C4-2B (cell line): ENCODE data around the gene SOX5.

Experiments used
- H3K27ac ChIP-seq: fragments of 450-650 bp; 2 replicates; pipeline ENCODE4 v1.5.1; 2017
- ZFX ChIP-seq: fragments of 450-650 bp; IDR thresholded peaks from 2 replicates; pipeline ENCODE4 v1.6.1; 2017
- TF ChIP-seq, protein P1 (sequence below): fragments of 450-650 bp; conservative IDR thresholded peaks from 2 replicates; pipeline ENCODE4 v1.5.1; 2017; ENCODE audit warnings: mild to moderate bottlenecking

SOX5 gene

GRCh38 chr12:23817345-23817744 is 132.1 kb downstream of the SOX5 start:
- TF ChIP-seq, protein P1, sequence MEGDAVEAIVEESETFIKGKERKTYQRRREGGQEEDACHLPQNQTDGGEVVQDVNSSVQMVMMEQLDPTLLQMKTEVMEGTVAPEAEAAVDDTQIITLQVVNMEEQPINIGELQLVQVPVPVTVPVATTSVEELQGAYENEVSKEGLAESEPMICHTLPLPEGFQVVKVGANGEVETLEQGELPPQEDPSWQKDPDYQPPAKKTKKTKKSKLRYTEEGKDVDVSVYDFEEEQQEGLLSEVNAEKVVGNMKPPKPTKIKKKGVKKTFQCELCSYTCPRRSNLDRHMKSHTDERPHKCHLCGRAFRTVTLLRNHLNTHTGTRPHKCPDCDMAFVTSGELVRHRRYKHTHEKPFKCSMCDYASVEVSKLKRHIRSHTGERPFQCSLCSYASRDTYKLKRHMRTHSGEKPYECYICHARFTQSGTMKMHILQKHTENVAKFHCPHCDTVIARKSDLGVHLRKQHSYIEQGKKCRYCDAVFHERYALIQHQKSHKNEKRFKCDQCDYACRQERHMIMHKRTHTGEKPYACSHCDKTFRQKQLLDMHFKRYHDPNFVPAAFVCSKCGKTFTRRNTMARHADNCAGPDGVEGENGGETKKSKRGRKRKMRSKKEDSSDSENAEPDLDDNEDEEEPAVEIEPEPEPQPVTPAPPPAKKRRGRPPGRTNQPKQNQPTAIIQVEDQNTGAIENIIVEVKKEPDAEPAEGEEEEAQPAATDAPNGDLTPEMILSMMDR, result no peak
- no peak for TF ChIP-seq ZFX
- no peak overlapping the region for H3K27ac ChIP-seq

- H3K27ac ChIP-seq, result no peak overlapping the region
- TF ChIP-seq ZFX, result no peak
- TF ChIP-seq, protein P1, result no peak
Measured at GRCh38 chr12:23816394-23816851, 133.0 kb downstream of the SOX5 start.

DNA sequence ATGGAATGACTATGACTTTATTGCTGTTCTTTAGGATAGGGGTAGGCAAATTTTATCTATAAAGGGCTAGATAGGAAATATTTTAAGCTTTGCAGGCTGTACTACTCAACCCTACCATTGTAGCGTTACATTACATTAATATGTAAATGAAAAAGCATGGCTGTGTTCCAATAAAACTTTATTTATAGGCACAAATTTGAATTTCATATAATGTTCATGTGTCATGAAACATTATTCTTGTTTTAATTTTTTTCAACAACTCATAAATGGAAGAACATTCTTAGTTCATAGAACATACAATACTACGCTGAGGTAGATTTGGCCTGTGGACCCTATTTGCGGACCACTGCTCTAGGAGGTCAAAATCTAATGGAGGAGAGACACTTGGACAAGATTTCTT is 133.7 kb downstream of the SOX5 start:
- TF ChIP-seq, protein P1, result no peak
- no peak for TF ChIP-seq ZFX

DNA sequence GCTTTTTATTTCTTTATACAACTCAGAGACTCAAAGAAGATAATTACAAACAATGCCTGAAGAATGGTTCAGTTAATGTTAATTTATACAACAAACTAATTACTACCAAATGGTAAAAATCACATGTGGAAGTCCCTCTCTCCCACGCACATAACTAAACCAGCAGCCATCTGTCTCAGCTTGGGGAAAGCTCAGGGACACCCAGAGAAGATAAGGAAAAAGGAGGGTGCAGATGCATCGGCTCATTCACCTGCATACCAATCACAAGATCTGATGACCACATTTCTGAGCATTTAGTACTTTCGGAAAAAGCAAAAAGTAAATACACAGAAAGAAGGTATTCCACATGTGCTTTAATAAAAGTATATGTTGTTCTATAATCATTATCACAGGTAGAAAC is 136.3 kb downstream of the SOX5 start:
- H3K27ac ChIP-seq, result no peak overlapping the region

More for the DNA sequence above, 133.7 kb downstream of the SOX5 start:
- H3K27ac ChIP-seq, result no peak overlapping the region

DNA sequence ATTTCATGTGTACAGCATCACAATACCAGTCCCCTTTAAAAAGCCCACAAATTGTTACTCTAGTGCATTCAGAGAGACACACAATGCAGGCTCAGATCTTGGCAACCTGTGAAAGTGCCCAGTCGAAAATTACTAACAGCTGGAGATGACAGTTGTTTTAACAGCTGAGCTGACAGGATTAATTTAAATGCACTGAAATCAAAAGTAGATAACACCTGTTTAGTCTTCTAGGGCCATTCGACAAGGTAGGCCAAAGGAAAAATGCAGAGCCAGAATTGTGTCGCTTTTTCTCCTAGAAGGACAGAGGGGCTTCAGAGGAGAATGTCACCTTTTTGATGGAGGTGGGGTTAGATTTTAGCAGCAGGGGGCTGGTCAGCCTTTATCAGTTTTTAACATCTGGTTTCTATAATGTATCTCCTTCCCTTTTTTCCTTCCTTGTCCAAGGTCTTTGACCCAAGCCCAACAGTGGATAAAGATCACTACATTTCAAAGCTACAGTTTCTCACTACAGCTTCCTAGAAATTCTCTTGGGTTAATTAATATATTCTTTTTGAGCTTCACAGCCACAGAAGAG is 139.1 kb downstream of the SOX5 start:
- TF ChIP-seq ZFX, result no peak
- TF ChIP-seq, protein P1, result no peak
- H3K27ac ChIP-seq, result no peak overlapping the region

More for the DNA sequence above, 136.3 kb downstream of the SOX5 start:
- no peak for TF ChIP-seq ZFX
- TF ChIP-seq, protein P1, result no peak

GRCh38 chr12:23803540-23803939 is 145.9 kb downstream of the SOX5 start:
- H3K27ac ChIP-seq, result no peak overlapping the region
- TF ChIP-seq ZFX, result no peak
- TF ChIP-seq, protein P1, result no peak

DNA sequence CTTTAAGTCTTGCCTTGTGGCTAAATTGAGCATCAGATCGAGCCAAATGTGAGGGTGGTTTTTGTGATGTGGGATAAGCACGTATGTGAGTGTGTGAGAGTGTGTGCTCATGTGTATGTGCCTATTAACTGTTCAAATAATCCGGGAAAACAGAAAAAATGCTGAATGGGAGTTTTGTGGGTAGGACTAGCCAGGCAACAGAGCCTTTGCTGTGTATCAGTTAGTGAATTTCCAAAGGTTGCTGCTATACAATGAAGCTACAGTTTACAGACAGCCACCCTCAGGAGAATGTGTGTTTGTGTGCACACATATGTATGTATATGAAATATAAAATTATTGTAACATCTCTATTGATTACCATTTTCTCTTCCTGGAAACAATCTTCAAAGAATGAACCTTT is 154.0 kb downstream of the SOX5 start:
- no peak for TF ChIP-seq ZFX
- TF ChIP-seq, protein P1, result no peak
- H3K27ac ChIP-seq, result no peak overlapping the region
